Cardiac fibroblast (primary cell): ENCODE data around the gene HAVCR1.
A peak's percentile ranks its signal among the peaks of the same experiment; 100 is the strongest.

Source experiments
- DNase-seq, 2 donors: peaks; one replicate each; pipeline versions ENCODE4 v3.0.0 to v3.0.0-alpha.2; 2010; ENCODE audit warnings: low read depth in 2 of 2
- H3K4me3 ChIP-seq, 2 donors: replicated peaks in 1 of 2; 1 replicate in 1 of 2; 2 replicates in 1 of 2; pipeline ENCODE4 v1.5.1; 2011; ENCODE audit warnings: low read depth in 2 of 2, low read length in 2 of 2, mild to moderate bottlenecking in 2 of 2, moderate library complexity in 1 of 2
- CTCF ChIP-seq: IDR thresholded peaks from one replicate; pipeline ENCODE4 v1.5.1; 2011; ENCODE audit warnings: low read depth, mild to moderate bottlenecking, low read length, inconsistent platforms

Gene HAVCR1

GRCh38 chr5:157059093-157059539 lies at the start of gene HAVCR1:
Gene HAVCR1, minus strand, starts transcription at chr5:157059116. Its CDS starts 1,173 bp downstream, at chr5:157057943.
- H3K4me3 ChIP-seq, result no peak within 1 kb of the TSS
- DNase-seq, result no peak
- TF ChIP-seq CTCF, result no peak

GRCh38 chr5:157107508-157107907 lies 48.6 kb upstream of the HAVCR1 start:
- no peak for DNase-seq
- no peak overlapping the region for H3K4me3 ChIP-seq

GRCh38 chr5:157106630-157107461 lies 47.9 kb upstream of the HAVCR1 start:
- no peak for DNase-seq
- TF ChIP-seq CTCF, result no peak
- no peak overlapping the region for H3K4me3 ChIP-seq

More at GRCh38 chr5:157107508-157107907, 48.6 kb upstream of the HAVCR1 start:
- TF ChIP-seq CTCF, result no peak

- TF ChIP-seq CTCF, result no peak
These were observed 41.3 kb upstream of the HAVCR1 start for GRCh38 chr5:157100140-157100679.

DNA sequence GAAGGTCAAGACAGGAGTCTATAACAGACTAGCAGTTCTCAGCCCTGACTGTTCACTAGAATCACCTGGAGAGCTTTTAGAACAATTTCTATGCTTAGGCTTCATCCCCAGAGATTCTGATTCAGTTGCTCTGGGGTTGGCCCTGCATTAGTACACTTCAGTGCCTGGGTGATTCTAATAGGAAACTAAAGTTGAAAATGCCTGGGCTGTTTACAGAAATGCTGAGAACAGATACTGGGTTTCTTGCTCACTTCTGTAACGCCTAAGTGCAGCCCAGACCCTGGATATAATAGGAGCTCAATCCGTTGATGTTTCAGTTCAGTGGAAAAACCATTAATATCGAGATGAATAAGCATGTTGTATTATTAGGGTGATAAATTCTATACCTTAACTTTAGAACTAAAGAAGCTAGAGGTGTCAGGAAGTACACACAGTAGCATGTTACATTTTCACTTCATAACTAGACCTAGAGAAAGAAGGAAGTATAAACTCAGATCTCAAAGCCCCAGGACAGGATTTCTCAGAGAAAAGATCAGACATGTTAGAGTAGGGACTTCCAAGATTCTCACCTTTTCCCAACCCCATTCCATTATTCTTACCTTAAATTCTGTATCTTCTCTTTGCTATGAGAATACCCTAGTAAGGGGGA lies 29.6 kb upstream of the HAVCR1 start:
- H3K4me3 ChIP-seq, result no peak overlapping the region
- DNase-seq, result no peak
- no peak for TF ChIP-seq CTCF

More at GRCh38 chr5:157100140-157100679, 41.3 kb upstream of the HAVCR1 start:
- DNase-seq, result peak; percentile 53 to 61
- H3K4me3 ChIP-seq, result no peak overlapping the region

GRCh38 chr5:157086751-157087359 lies 27.9 kb upstream of the HAVCR1 start:
- H3K4me3 ChIP-seq, result no peak overlapping the region
- no peak for TF ChIP-seq CTCF
- DNase-seq, result no peak
